ENCODE measurements around the gene RPAIN. TPM values are rescaled to one million over a fixed set of nuclear protein-coding genes. Genes with fewer than 3 reads are reported as not detected.
A peak's percentile ranks its signal among the peaks of the same experiment; 100 is the strongest.
"Not testable (repeated sequence)": the region's sequence is repeated elsewhere in the genome, so short reads cannot be mapped to it uniquely, and the experiment has no call there.

Gene RPAIN
- total RNA-seq, 1 donor from 2014 or later = 97.8 TPM

- peak overlapping the region; percentile 6 for H3K27ac Mint-ChIP-seq
- no peak for TF ChIP-seq CTCF (IDR thresholded peaks at IDR 0.05; ENCODE audit: unreplicated experiment)
- H3K9me3 Mint-ChIP-seq = no peaks in the 10 kb centered on the region
- no peak for DNase-seq (ENCODE audit: low spot score in 2 of 2, unreplicated experiment in 2 of 2)
- H3K36me3 Mint-ChIP-seq = peaks cover 42% of the 10 kb centered on the region
- no peak overlapping the region for H3K4me3 Mint-ChIP-seq
- no peaks in the 10 kb centered on the region for H3K4me1 Mint-ChIP-seq
- H3K27me3 Mint-ChIP-seq (ENCODE audit: low read depth) = no peaks in the 10 kb centered on the region
Measured at GRCh38 chr17:5429191-5429887, 9.4 kb downstream of the RPAIN start.

- H3K27me3 Mint-ChIP-seq (ENCODE audit: low read depth) = no peaks in the 10 kb centered on the region
- peaks cover 47% of the 10 kb centered on the region for H3K36me3 Mint-ChIP-seq
- TF ChIP-seq CTCF (IDR thresholded peaks at IDR 0.05; ENCODE audit: unreplicated experiment) = no peak
- no peak overlapping the region for H3K27ac Mint-ChIP-seq
- no peaks in the 10 kb centered on the region for H3K4me1 Mint-ChIP-seq
- no peak overlapping the region for H3K4me3 Mint-ChIP-seq
- H3K9me3 Mint-ChIP-seq = no peaks in the 10 kb centered on the region
- DNase-seq (ENCODE audit: low spot score in 2 of 2, unreplicated experiment in 2 of 2) = no peak
Measured at GRCh38 chr17:5430413-5430999, 10.5 kb downstream of the RPAIN start.

GRCh38 chr17:5431234-5431633 is 11.3 kb downstream of the RPAIN start:
- not testable (repeated sequence) for H3K4me1 Mint-ChIP-seq; H3K4me3 Mint-ChIP-seq; DNase-seq (ENCODE audit: low spot score in 2 of 2, unreplicated experiment in 2 of 2); H3K27me3 Mint-ChIP-seq (ENCODE audit: low read depth); H3K9me3 Mint-ChIP-seq
- Mint-ChIP-seq H3K27ac (peak overlapping the region; percentile 32), H3K36me3 (peaks cover 42% of the 10 kb centered on the region)

- peaks cover 46% of the 10 kb centered on the region for H3K36me3 Mint-ChIP-seq
- no peak for TF ChIP-seq CTCF (IDR thresholded peaks at IDR 0.05; ENCODE audit: unreplicated experiment)
- DNase-seq (ENCODE audit: low spot score in 2 of 2, unreplicated experiment in 2 of 2) = no peak
- H3K4me1 Mint-ChIP-seq = no peaks in the 10 kb centered on the region
- no peaks in the 10 kb centered on the region for H3K9me3 Mint-ChIP-seq
- peak overlapping the region; percentile 30 for H3K27ac Mint-ChIP-seq
- no peak overlapping the region for H3K4me3 Mint-ChIP-seq
- no peaks in the 10 kb centered on the region for H3K27me3 Mint-ChIP-seq (ENCODE audit: low read depth)
Measured at GRCh38 chr17:5431949-5432556, 12.1 kb downstream of the RPAIN start.

GRCh38 chr17:5434984-5435383 is 15.0 kb downstream of the RPAIN start:
- Mint-ChIP-seq H3K4me3 (no peak overlapping the region), H3K36me3 (peaks cover 31% of the 10 kb centered on the region), H3K27ac (no peak overlapping the region), H3K4me1 (peaks cover 15% of the 10 kb centered on the region), H3K9me3 (no peaks in the 10 kb centered on the region), H3K27me3 (ENCODE audit: low read depth) (no peaks in the 10 kb centered on the region)
- DNase-seq (ENCODE audit: low spot score in 2 of 2, unreplicated experiment in 2 of 2) = no peak
- no peak for TF ChIP-seq CTCF (IDR thresholded peaks at IDR 0.05; ENCODE audit: unreplicated experiment)

GRCh38 chr17:5435781-5436315 is 15.9 kb downstream of the RPAIN start:
- not testable (repeated sequence) for DNase-seq (ENCODE audit: low spot score in 2 of 2, unreplicated experiment in 2 of 2); H3K4me3 Mint-ChIP-seq; H3K9me3 Mint-ChIP-seq; H3K27ac Mint-ChIP-seq; H3K27me3 Mint-ChIP-seq (ENCODE audit: low read depth)
- H3K4me1 Mint-ChIP-seq = peaks cover 15% of the 10 kb centered on the region
- H3K36me3 Mint-ChIP-seq = peaks cover 28% of the 10 kb centered on the region
